HG03558 (cell line): Measurements from ENCODE around the gene PPIL6.
A peak's percentile ranks its signal among the peaks of the same experiment; 100 is the strongest.

Source experiments
- ATAC-seq: cut with Tn5 transposase; IDR thresholded peaks from one replicate; pipeline ENCODE4 v1.9.1; 2021; ENCODE audit warnings: moderate number of reproducible peaks; ENCODE audit not compliant: unreplicated experiment; ENCODE audit errors: extremely low read depth

Gene PPIL6

GRCh38 chr6:109440331-109441068 lies at the start of gene PPIL6, which contains the start of gene SMPD2:
TSS of gene PPIL6 (minus strand) at chr6:109440628. CDS start at chr6:109440590, 38 bp downstream.
TSS of gene SMPD2 (plus strand) at chr6:109440724. CDS start at chr6:109441122, 398 bp downstream.
- ATAC-seq: peak; percentile 79

- ATAC-seq: no peak
These were observed 47.6 kb upstream of the PPIL6 start for GRCh38 chr6:109488001-109488400.

- ATAC-seq: no peak
These were observed 45.6 kb upstream of the PPIL6 start for GRCh38 chr6:109486068-109486467.

GRCh38 chr6:109485266-109485935 lies 45.0 kb upstream of the PPIL6 start:
- no peak for ATAC-seq

- no peak for ATAC-seq
These were observed 43.7 kb upstream of the PPIL6 start for GRCh38 chr6:109484122-109484521.

GRCh38 chr6:109483735-109484057 lies 43.3 kb upstream of the PPIL6 start:
- ATAC-seq: no peak

- peak; percentile 76 for ATAC-seq
These were observed 42.7 kb upstream of the PPIL6 start, which contains the start of gene ZBTB24 for GRCh38 chr6:109482905-109483734. TSS of gene ZBTB24 (minus strand) at chr6:109483219. CDS start at chr6:109482026, 1,193 bp downstream.

GRCh38 chr6:109480993-109481480 lies 40.6 kb upstream of the PPIL6 start:
- no peak for ATAC-seq

- ATAC-seq: no peak
These were observed 38.6 kb upstream of the PPIL6 start for GRCh38 chr6:109478841-109479624.

GRCh38 chr6:109478222-109478805 lies 37.9 kb upstream of the PPIL6 start:
- ATAC-seq: no peak

GRCh38 chr6:109477725-109478124 lies 37.3 kb upstream of the PPIL6 start:
- no peak for ATAC-seq

- ATAC-seq: no peak
These were observed 36.8 kb upstream of the PPIL6 start for GRCh38 chr6:109477184-109477583.

- ATAC-seq: no peak
These were observed 35.2 kb upstream of the PPIL6 start for GRCh38 chr6:109475625-109476024.

- no peak for ATAC-seq
These were observed 34.6 kb upstream of the PPIL6 start for GRCh38 chr6:109474995-109475394.

GRCh38 chr6:109473120-109473519 lies 32.7 kb upstream of the PPIL6 start:
- ATAC-seq: no peak

GRCh38 chr6:109472132-109472995 lies 31.9 kb upstream of the PPIL6 start:
- ATAC-seq: no peak

- no peak for ATAC-seq
These were observed 30.8 kb upstream of the PPIL6 start for GRCh38 chr6:109471105-109471810.

- ATAC-seq: no peak
These were observed 29.3 kb upstream of the PPIL6 start for GRCh38 chr6:109469591-109470189.
